HEK293 (cell line): ENCODE measurements around the gene FOSB.

Experiments
- CTCF ChIA-PET: fragments of 350-600 bp; formaldehyde crosslinking; extraction: SDS; loops from one replicate; lab custom pipeline; 2021; ENCODE audit warnings: antibody characterized with exemption; lab: Yijun Ruan, JAX
- POLR2A ChIA-PET: fragments of 300-600 bp; formaldehyde crosslinking; extraction: SDS; loops from one replicate; lab custom pipeline; 2020; ENCODE audit warnings: antibody characterized with exemption, inconsistent platforms; lab: Yijun Ruan, JAX
- H3K27ac ChIP-seq: fragments of 200-500 bp; sonication (Bioruptor generic); 2 replicates; pipeline ENCODE4 v1.5.1; 2014; ENCODE audit warnings: low read depth, low read length, control low read depth, inconsistent platforms; ENCODE audit errors: extremely low read depth
- H3K36me3 ChIP-seq, 2 experiments: fragments of 200-500 bp in 1 of 2; sonication (Bioruptor generic) in 1 of 2; 1 replicate in 1 of 2; 2 replicates in 1 of 2; pipeline ENCODE4 v1.5.1; 2014 to 2017; ENCODE audit warnings: inconsistent platforms in 2 of 2, low read length in 2 of 2; ENCODE audit not compliant: control insufficient read depth in 2 of 2, insufficient read depth in 1 of 2
- H3K4me1 ChIP-seq: fragments of 200-500 bp; sonication (Bioruptor generic); 2 replicates; pipeline ENCODE4 v1.5.1; 2014; ENCODE audit warnings: mild to moderate bottlenecking, low read length, inconsistent platforms; ENCODE audit not compliant: control insufficient read depth, insufficient read depth
- H3K4me3 ChIP-seq: 2 replicates; pipeline ENCODE4 v1.5.1; 2011; ENCODE audit warnings: low read depth, mild to moderate bottlenecking, control low read depth, low read length, moderate library complexity
- H3K9me3 ChIP-seq: fragments of 200-500 bp; sonication (Bioruptor generic); 2 replicates; pipeline ENCODE4 v1.5.1; 2014; ENCODE audit warnings: low read depth, low read length, inconsistent platforms; ENCODE audit not compliant: control insufficient read depth, insufficient read depth
- EGR2 ChIP-seq: fragments of 450-650 bp; formaldehyde crosslinking; IDR thresholded peaks from 2 replicates; pipeline ENCODE4 v1.5.1; 2016; ENCODE audit warnings: low read depth, missing biosample characterization, missing genetic modification characterization
- GLIS1 ChIP-seq: fragments of 450-650 bp; formaldehyde crosslinking; IDR thresholded peaks from 2 replicates; pipeline ENCODE4 v1.5.1; 2016; ENCODE audit warnings: missing biosample characterization, missing genetic modification characterization
- GLIS2 ChIP-seq: fragments of 450-650 bp; formaldehyde crosslinking; IDR thresholded peaks from 2 replicates; pipeline ENCODE4 v1.5.1; 2016; ENCODE audit warnings: missing biosample characterization, missing genetic modification characterization
- KLF9 ChIP-seq: fragments of 450-650 bp; formaldehyde crosslinking; IDR thresholded peaks from 2 replicates; pipeline ENCODE4 v1.5.1; 2016; ENCODE audit warnings: missing biosample characterization, missing genetic modification characterization, low read depth
- MZF1 ChIP-seq: fragments of 450-650 bp; formaldehyde crosslinking; IDR thresholded peaks from 2 replicates; pipeline ENCODE4 v1.5.1; 2017; ENCODE audit warnings: missing biosample characterization, missing genetic modification characterization, borderline replicate concordance
- PATZ1 ChIP-seq: fragments of 450-650 bp; formaldehyde crosslinking; IDR thresholded peaks from 2 replicates; pipeline ENCODE4 v1.5.1; 2016; ENCODE audit warnings: missing biosample characterization, missing genetic modification characterization
- PRDM10 ChIP-seq: fragments of 450-650 bp; formaldehyde crosslinking; IDR thresholded peaks from 2 replicates; pipeline ENCODE4 v1.5.1; 2016; ENCODE audit warnings: missing biosample characterization, missing genetic modification characterization
- SP2 ChIP-seq: fragments of 450-650 bp; formaldehyde crosslinking; IDR thresholded peaks from 2 replicates; pipeline ENCODE4 v1.5.1; 2016; ENCODE audit warnings: missing biosample characterization, missing genetic modification characterization
- SP3 ChIP-seq: fragments of 450-650 bp; formaldehyde crosslinking; IDR thresholded peaks from 2 replicates; pipeline ENCODE4 v1.5.1; 2016; ENCODE audit warnings: missing biosample characterization, missing genetic modification characterization
- SP7 ChIP-seq: fragments of 450-650 bp; formaldehyde crosslinking; IDR thresholded peaks from 2 replicates; pipeline ENCODE4 v1.5.1; 2016; ENCODE audit warnings: missing biosample characterization, missing genetic modification characterization
- ZBTB10 ChIP-seq: fragments of 450-650 bp; formaldehyde crosslinking; IDR thresholded peaks from 2 replicates; pipeline ENCODE4 v1.5.1; 2016; ENCODE audit warnings: missing biosample characterization, missing genetic modification characterization
- ZBTB17 ChIP-seq: fragments of 450-650 bp; formaldehyde crosslinking; IDR thresholded peaks from 2 replicates; pipeline ENCODE4 v1.5.1; 2016; ENCODE audit warnings: missing biosample characterization, missing genetic modification characterization
- ZFHX2 ChIP-seq: fragments of 450-650 bp; formaldehyde crosslinking; conservative IDR thresholded peaks from 2 replicates; pipeline ENCODE4 v1.5.1; 2016; ENCODE audit warnings: missing biosample characterization, missing genetic modification characterization
- ZNF140 ChIP-seq: fragments of 450-650 bp; formaldehyde crosslinking; IDR thresholded peaks from 2 replicates; pipeline ENCODE4 v1.5.1; 2016; ENCODE audit warnings: missing biosample characterization, missing genetic modification characterization
- ZNF148 ChIP-seq: fragments of 450-650 bp; formaldehyde crosslinking; IDR thresholded peaks from 2 replicates; pipeline ENCODE4 v1.5.0; 2017; ENCODE audit warnings: missing biosample characterization, missing genetic modification characterization, borderline replicate concordance
- ZNF292 ChIP-seq: fragments of 450-650 bp; formaldehyde crosslinking; IDR thresholded peaks from 2 replicates; pipeline ENCODE4 v1.5.1; 2016; ENCODE audit warnings: low read depth, missing biosample characterization, missing genetic modification characterization, borderline replicate concordance
- ZNF596 ChIP-seq: fragments of 450-650 bp; IDR thresholded peaks from 2 replicates; pipeline ENCODE4 v1.5.0; 2018; ENCODE audit warnings: missing biosample characterization, mild to moderate bottlenecking, missing genetic modification characterization, moderate library complexity
- ZNF704 ChIP-seq: fragments of 450-650 bp; formaldehyde crosslinking; IDR thresholded peaks from 2 replicates; pipeline ENCODE4 v1.5.1; 2016; ENCODE audit warnings: missing biosample characterization, missing genetic modification characterization
- ZNF747 ChIP-seq: fragments of 450-650 bp; formaldehyde crosslinking; IDR thresholded peaks from 2 replicates; pipeline ENCODE4 v1.5.1; 2016; ENCODE audit warnings: missing biosample characterization, missing genetic modification characterization
- ZNF792 ChIP-seq: fragments of 450-650 bp; formaldehyde crosslinking; IDR thresholded peaks from 2 replicates; pipeline ENCODE4 v1.5.1; 2016; ENCODE audit warnings: missing biosample characterization, missing genetic modification characterization
- ZNF843 ChIP-seq: fragments of 450-650 bp; formaldehyde crosslinking; IDR thresholded peaks from 2 replicates; pipeline ENCODE4 v1.5.1; 2016; ENCODE audit warnings: missing biosample characterization, missing genetic modification characterization
- ZXDB ChIP-seq: fragments of 450-650 bp; formaldehyde crosslinking; IDR thresholded peaks from 2 replicates; pipeline ENCODE4 v1.5.1; 2016; ENCODE audit warnings: missing biosample characterization, missing genetic modification characterization

FOSB gene

GRCh38 chr19:45508861-45509691, 41.3 kb downstream of the FOSB start:
- no peaks in the 10 kb centered on the region for H3K36me3 ChIP-seq
- H3K4me3 ChIP-seq = peak overlapping the region; percentile 87
- no peaks in the 10 kb centered on the region for H3K9me3 ChIP-seq
- ChIA-PET CTCF (interaction anchor here (0.6 to 4.5 kb wide), 11 partner anchors 12 to 374 kb away, joined by 3 to 17 read pairs (median 3); no protein-coding TSS in a partner anchor), POLR2A (interaction anchor here (1.0 to 1.6 kb wide), 4 partner anchors 30 to 106 kb away, joined by 3 to 4 read pairs (median 3); no protein-coding TSS in a partner anchor)
- peak overlapping the region; percentile 61 for H3K27ac ChIP-seq
- peaks cover 15% of the 10 kb centered on the region for H3K4me1 ChIP-seq
- TF ChIP-seq ZFHX2 (peak; percentile 28), PATZ1 (peak; percentile 70; the same call in 1 of the 2 replicates), SP7 (tag by site-specific recombination) (0 out of 2 replicates have a peak, but pooled peaks have one; percentile 9), GLIS2 (tag by site-specific recombination) (peak; percentile 86), MZF1 (tag by site-specific recombination) (0 out of 2 replicates have a peak, but pooled peaks have one; percentile 53), PRDM10 (tag by site-specific recombination) (peak; percentile 60; the same call in 1 of the 2 replicates), ZNF140 (no peak), ZNF747 (tag by site-specific recombination) (no peak), ZBTB17 (tag by site-specific recombination) (peak; percentile 61), ZBTB10 (tag by site-specific recombination) (peak; percentile 93), ZNF148 (tag by site-specific recombination) (no peak), SP3 (tag by site-specific recombination) (peak; percentile 23), ZNF843 (no peak), KLF9 (peak; percentile 56), ZXDB (peak; percentile 68), EGR2 (tag by site-specific recombination) (peak; percentile 4; the same call in 1 of the 2 replicates), ZNF292 (no peak), GLIS1 (tag by site-specific recombination) (peak; percentile 98), ZNF704 (tag by site-specific recombination) (no peak), ZNF792 (tag by site-specific recombination) (0 out of 2 replicates have a peak, but pooled peaks have one; percentile 11), ZNF596 (tag by site-specific recombination) (no peak), SP2 (tag by site-specific recombination) (peak; percentile 58)
